Breast epithelium (tissue), 3 donors: ENCODE data around the gene STAG1.
"Not testable (repeated sequence)": the region's sequence is repeated elsewhere in the genome, so short reads cannot be mapped to it uniquely, and the experiment has no call there.

ENCODE experiments used
- CTCF ChIP-seq, 3 donors: fragments of 450-650 bp; IDR thresholded peaks; one replicate each; pipeline ENCODE4 v1.5.1; 2016 to 2017; ENCODE audit warnings: antibody characterized with exemption in 3 of 3, mild to moderate bottlenecking in 3 of 3, moderate library complexity in 3 of 3
- POLR2A ChIP-seq: fragments of 450-650 bp; IDR thresholded peaks from one replicate; pipeline ENCODE4 v1.6.1; 2016; ENCODE audit warnings: antibody characterized with exemption, mild to moderate bottlenecking, moderate library complexity

- TF ChIP-seq POLR2A; CTCF (IDR thresholded peaks at IDR 0.05): not testable (repeated sequence)
Measured at GRCh38 chr3:136549461-136549860, 202.7 kb downstream of the STAG1 start.
